Spleen (tissue), 11 donors: ENCODE results near the gene NFATC1. TPM values are rescaled to one million over a fixed set of nuclear protein-coding genes. Genes with fewer than 3 reads are reported as not detected.

Source experiments
- DNase-seq: peaks from one replicate; pipeline ENCODE4 v3.0.0-alpha.2; 2020
- H3K27ac ChIP-seq, 8 donors: fragments of 200-600 bp; sonication (generic) in 7 of 8; 1 replicate in 4 of 8; 2 replicates in 4 of 8; pipeline versions ENCODE4 v1.5.0 to v1.8.0; 2016 to 2021; ENCODE audit warnings: inconsistent platforms in 4 of 8, mild to moderate bottlenecking in 4 of 8, moderate library complexity in 1 of 8
- H3K27me3 ChIP-seq, 7 donors: fragments of 200-600 bp; sonication (generic) in 6 of 7; replicated peaks in 1 of 7; 1 replicate in 4 of 7; 2 replicates in 3 of 7; pipeline versions ENCODE4 v1.5.0 to v1.8.0; 2016 to 2021; ENCODE audit warnings: inconsistent platforms in 3 of 7, mild to moderate bottlenecking in 1 of 7
- H3K36me3 ChIP-seq, 6 donors: fragments of 200-600 bp; sonication (generic) in 5 of 6; 1 replicate in 4 of 6; 2 replicates in 2 of 6; pipeline versions ENCODE4 v1.5.0 to v1.8.0; 2016 to 2021; ENCODE audit warnings: inconsistent platforms in 2 of 6
- H3K4me1 ChIP-seq, 6 donors: fragments of 200-600 bp; sonication (generic) in 5 of 6; 1 replicate in 3 of 6; 2 replicates in 3 of 6; pipeline versions ENCODE4 v1.5.0 to v1.8.0; 2016 to 2021; ENCODE audit warnings: inconsistent platforms in 3 of 6
- H3K4me3 ChIP-seq, 8 donors: fragments of 200-600 bp; sonication (generic) in 7 of 8; 1 replicate in 4 of 8; 2 replicates in 4 of 8; pipeline versions ENCODE4 v1.5.0 to v1.8.0; 2016 to 2021; ENCODE audit warnings: inconsistent platforms in 4 of 8, mild to moderate bottlenecking in 4 of 8, moderate library complexity in 2 of 8
- H3K9me3 ChIP-seq, 8 donors: fragments of 200-600 bp; sonication (generic) in 7 of 8; 1 replicate in 4 of 8; 2 replicates in 4 of 8; pipeline versions ENCODE4 v1.5.0 to v1.8.0; 2016 to 2021; ENCODE audit warnings: inconsistent platforms in 4 of 8
- CTCF ChIP-seq, 11 experiments: fragments of 200-600 bp in 7 of 11; fragments of 450-650 bp in 4 of 11; sonication (generic) in 4 of 11; IDR thresholded peaks in 8 of 11; conservative IDR thresholded peaks in 3 of 11; 1 replicate in 7 of 11; 2 replicates in 4 of 11; pipeline versions ENCODE4 v1.4.0 to v1.8.0; 2016 to 2021; ENCODE audit warnings: antibody characterized with exemption in 11 of 11, inconsistent platforms in 4 of 11, mild to moderate bottlenecking in 1 of 11
- POLR2A ChIP-seq, 3 donors: fragments of 450-650 bp; IDR thresholded peaks; one replicate each; pipeline ENCODE4 v1.5.1; 2017; ENCODE audit warnings: antibody characterized with exemption in 3 of 3, mild to moderate bottlenecking in 1 of 3
- POLR2AphosphoS5 ChIP-seq, 3 donors: sonication (generic); formaldehyde crosslinking; IDR thresholded peaks; one replicate each; pipeline ENCODE4 v1.5.1; 2017; ENCODE audit warnings: antibody characterized with exemption in 3 of 3
- WGBS, 5 donors: extraction: QIAGEN DNeasy Blood & Tissue Kit in 3 of 5; methylation state at CpG; one replicate each; pipeline versions ENCODE4 v1.1.5 to v1.1.7; 2013 to 2018; 5-methylcytosine and 5-hydroxymethylcytosine counted together
- intact Hi-C: fragments of 100-400 bp; cut with DNase I; formaldehyde crosslinking; loops from one replicate; pipeline ENCODE4 v1.15.0; 2023; ENCODE audit warnings: low total_unique reads
- polyA plus RNA-seq, 3 donors: library from polyadenylated mRNA; stranded (reverse); fragments of 200-250 nt; gene quantifications; one replicate each; pipeline ENCODE4 v1.2.1, GENCODE V29; 2013
- total RNA-seq, 7 donors: library from RNA; depleted of rRNA in 3 of 7; stranded (reverse); fragments of >200 nt in 3 of 7; fragmentation: NEBNext Ultra II Directional in 4 of 7; extraction: Animal tissue kit (Norgen Biotek cat#: 25700) in 4 of 7; gene quantifications; one replicate each; pipeline versions ENCODE4 v1.1.0 to v1.2.1, GENCODE V29; 2016 to 2021
- donor health status: healthy with polysubstance abuse.
- donor health status: DM: no; HTN: no; CAD: no; lungs with moderate emphysema.
- donor health status: DM: no; HTN: no; CAD: no.
- donor health status: Bipolar disorder and iron deficiency.
- donor health status: healthy.
- donor health status: DM: no; HTN: no; CAD: no.
- donor health status: DM: yes; HTN: yes; CAD: no.

Gene NFATC1
- total and polyA plus RNA-seq, 10 donors = 20.7 to 64.9 (median 47.4) TPM

GRCh38 chr18:79540161-79540903 is 144.6 kb downstream of the NFATC1 start:
- peaks cover 0 to 4% (median 0%) of the 10 kb centered on the region in 7 donors for H3K27me3 ChIP-seq
- DNase-seq = peak; percentile 56
- H3K4me3 ChIP-seq = no peak overlapping the region
- no peaks in the 10 kb centered on the region for H3K4me1 ChIP-seq
- H3K36me3 ChIP-seq = no peaks in the 10 kb centered on the region
- peaks cover 0 to 8% (median 2%) of the 10 kb centered on the region in 8 donors for H3K9me3 ChIP-seq
- intact Hi-C loops = no loop called here
- 85 to 94% (median 92%) methylated on average over 12 to 16 of the region's 16 CpGs for WGBS, 5 donors
- TF ChIP-seq CTCF (IDR thresholded peaks at IDR 0.05 in 8 of 11, conservative IDR thresholded peaks at IDR 0.05 in 3 of 11) (no peak), POLR2A (IDR thresholded peaks at IDR 0.05) (no peak), POLR2AphosphoS5 (IDR thresholded peaks at IDR 0.05) (no peak)
- H3K27ac ChIP-seq = no peak overlapping the region

GRCh38 chr18:79540904-79541282 is 145.2 kb downstream of the NFATC1 start:
- peaks cover 0 to 9% (median 0%) of the 10 kb centered on the region in 7 donors for H3K27me3 ChIP-seq
- DNase-seq = peak; percentile 62
- 79 to 90% (median 85%) methylated on average over 10 to 12 of the region's 12 CpGs for WGBS, 5 donors
- intact Hi-C loops = no loop called here
- H3K4me3 ChIP-seq = no peak overlapping the region
- H3K4me1 ChIP-seq = no peaks in the 10 kb centered on the region
- no peak for TF ChIP-seq POLR2A (IDR thresholded peaks at IDR 0.05)
- peak in 1 of 3 donors; percentile 9 for TF ChIP-seq POLR2AphosphoS5 (IDR thresholded peaks at IDR 0.05)
- H3K27ac ChIP-seq = no peak overlapping the region
- no peaks in the 10 kb centered on the region for H3K36me3 ChIP-seq
- peaks cover 0 to 8% (median 2%) of the 10 kb centered on the region in 8 donors for H3K9me3 ChIP-seq

- no peaks in the 10 kb centered on the region for H3K4me1 ChIP-seq
- 93 to 100% (median 98%) methylated on average over 2 of the region's 2 CpGs for WGBS, 5 donors
- H3K27ac ChIP-seq = no peak overlapping the region
- no peak overlapping the region for H3K4me3 ChIP-seq
- H3K9me3 ChIP-seq = peaks cover 0 to 8% (median 2%) of the 10 kb centered on the region in 8 donors
- intact Hi-C loops = no loop called here
- no peak for DNase-seq
- no peak for TF ChIP-seq CTCF (IDR thresholded peaks at IDR 0.05 in 8 of 11, conservative IDR thresholded peaks at IDR 0.05 in 3 of 11)
- TF ChIP-seq POLR2AphosphoS5 (IDR thresholded peaks at IDR 0.05) = no peak
- no peak for TF ChIP-seq POLR2A (IDR thresholded peaks at IDR 0.05)
- peaks cover 0 to 10% (median 0%) of the 10 kb centered on the region in 7 donors for H3K27me3 ChIP-seq
- H3K36me3 ChIP-seq = no peaks in the 10 kb centered on the region
These were observed 146.5 kb downstream of the NFATC1 start for GRCh38 chr18:79542213-79542612.

GRCh38 chr18:79542876-79543750 is 147.4 kb downstream of the NFATC1 start:
- H3K27ac ChIP-seq = no peak overlapping the region
- intact Hi-C loops = no loop called here
- no peak overlapping the region for H3K4me3 ChIP-seq
- 80 to 90% (median 86%) methylated on average over 11 to 15 of the region's 15 CpGs for WGBS, 5 donors
- DNase-seq = no peak
- TF ChIP-seq POLR2AphosphoS5 (IDR thresholded peaks at IDR 0.05) = no peak
- TF ChIP-seq POLR2A (IDR thresholded peaks at IDR 0.05) = no peak
- no peak for TF ChIP-seq CTCF (IDR thresholded peaks at IDR 0.05 in 8 of 11, conservative IDR thresholded peaks at IDR 0.05 in 3 of 11)
- peaks cover 0 to 19% (median 0%) of the 10 kb centered on the region in 7 donors for H3K27me3 ChIP-seq
- no peaks in the 10 kb centered on the region for H3K4me1 ChIP-seq
- no peaks in the 10 kb centered on the region for H3K36me3 ChIP-seq
- peaks cover 0 to under 1% (median 0%) of the 10 kb centered on the region in 8 donors for H3K9me3 ChIP-seq
